GM18511 (cell line): ENCODE data around the gene CABLES2.

ENCODE experiments used
- ATAC-seq: cut with Tn5 transposase; IDR thresholded peaks from one replicate; pipeline ENCODE4 v1.9.1; 2021; ENCODE audit warnings: mild to moderate bottlenecking, moderate library complexity; ENCODE audit not compliant: unreplicated experiment

CABLES2 gene

DNA sequence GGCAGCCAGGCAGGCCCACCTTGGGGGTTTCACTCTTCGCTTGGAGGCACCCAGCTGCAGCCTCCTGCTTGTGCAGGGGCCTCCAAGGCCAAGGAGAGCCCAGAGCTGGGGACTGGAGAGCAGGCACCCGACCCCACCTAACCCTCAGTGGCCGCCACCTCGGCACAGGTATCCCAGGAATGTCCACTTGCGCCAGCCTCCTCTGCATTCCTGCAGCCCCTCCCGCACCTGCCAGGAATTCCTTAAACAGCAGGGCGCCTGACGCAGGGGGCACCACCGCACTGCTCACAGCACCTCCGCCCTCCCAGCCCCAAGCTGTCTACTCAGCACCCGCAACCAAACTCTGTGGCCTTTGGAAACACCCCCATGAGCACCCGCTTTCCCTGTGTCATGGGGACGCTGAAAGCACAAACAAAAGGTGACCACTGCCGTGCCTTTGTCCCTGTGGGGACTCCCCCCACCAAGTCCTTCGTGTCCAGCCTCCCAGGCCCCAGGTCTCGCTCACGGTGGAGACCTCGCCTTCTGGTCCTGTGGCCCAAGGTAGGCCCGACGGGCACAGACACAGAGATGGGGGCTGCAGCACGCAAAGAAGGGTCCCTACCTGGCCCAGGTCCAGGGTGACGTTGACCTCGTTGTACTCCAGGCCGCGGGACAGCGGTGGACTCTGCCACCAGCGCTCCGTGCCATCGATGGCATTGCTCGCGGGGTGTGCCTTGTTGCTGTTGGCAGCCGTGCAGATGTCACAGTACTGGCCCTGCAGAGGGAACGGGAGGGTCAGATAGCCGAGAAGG, 45.1 kb downstream of the CABLES2 start:
- no peak for ATAC-seq

DNA sequence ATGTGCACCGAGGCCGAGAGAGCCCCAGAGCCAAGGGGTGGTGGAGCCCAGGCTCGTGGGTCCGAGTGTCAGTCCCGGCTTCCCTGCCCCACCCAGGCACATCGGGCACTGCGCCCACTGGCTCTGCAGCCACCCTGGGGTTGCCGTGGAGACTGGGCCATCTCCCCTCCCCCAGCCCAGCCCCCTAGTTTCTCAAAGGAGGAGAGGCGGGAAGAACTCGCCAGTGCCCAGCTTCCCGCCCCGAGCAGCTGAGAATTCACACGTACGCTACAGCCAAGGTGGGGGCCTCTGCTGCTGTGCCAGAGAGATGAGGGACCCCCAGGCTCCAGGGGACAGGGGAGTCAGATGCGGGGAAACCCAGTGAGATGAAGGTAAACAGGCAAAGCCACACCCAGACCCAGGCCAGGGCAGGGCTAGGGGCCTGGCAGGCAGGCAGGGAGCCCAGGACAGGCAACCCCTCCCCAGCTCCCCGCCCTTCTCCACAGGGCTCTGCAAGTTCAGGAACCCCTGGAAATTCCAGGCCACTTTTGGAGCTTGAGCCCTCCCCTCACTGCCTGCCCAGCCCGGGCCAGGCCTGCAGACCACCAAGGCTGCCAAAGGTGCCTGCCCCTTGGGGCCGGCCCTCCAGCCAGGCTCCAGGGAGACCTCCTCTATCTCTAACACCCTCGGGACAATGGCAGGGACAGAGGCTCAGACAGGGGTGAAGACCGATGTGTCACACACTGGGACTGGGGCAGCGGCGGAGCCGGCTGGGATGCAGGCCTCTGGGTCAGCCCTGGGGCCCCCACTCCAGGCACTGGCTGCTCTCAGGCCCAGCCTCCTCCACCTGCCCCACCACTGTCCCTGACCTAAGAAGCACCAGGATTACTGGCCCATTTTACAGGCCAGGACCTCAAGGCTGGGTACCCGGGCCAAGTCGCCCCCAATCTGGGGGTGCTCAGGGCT, 46.0 kb downstream of the CABLES2 start:
- no peak for ATAC-seq

DNA sequence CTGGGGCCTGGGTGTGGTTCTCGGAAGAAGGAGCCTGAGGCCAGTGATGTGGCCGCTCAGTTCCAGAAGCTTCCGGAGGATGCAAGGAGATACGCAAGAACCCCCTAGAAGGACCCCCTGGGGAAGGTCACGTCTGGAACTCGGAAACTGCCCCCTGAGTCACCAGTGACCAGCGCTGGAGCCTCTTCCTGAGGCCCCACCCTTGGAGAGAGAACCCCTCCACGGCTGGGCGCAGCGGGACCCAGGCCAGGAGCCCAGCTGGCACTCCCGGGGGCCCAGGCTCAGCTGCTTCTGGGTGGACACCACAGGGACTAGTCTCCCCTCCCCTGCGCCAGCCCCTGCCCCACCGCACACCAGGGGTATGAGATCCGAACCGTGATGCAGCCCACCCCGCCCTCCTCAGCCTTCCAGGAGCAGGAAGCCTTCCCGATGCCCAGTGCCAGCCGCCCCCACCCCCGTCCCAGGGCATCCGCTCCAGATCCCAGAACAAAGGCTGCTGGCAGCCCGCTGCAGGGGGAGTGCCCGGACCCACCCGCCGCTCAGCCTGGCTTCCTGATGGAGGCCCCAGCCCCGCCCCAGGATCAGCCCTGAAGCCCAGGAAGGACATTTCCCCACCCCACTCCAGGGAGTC, 47.5 kb downstream of the CABLES2 start:
- no peak for ATAC-seq

DNA sequence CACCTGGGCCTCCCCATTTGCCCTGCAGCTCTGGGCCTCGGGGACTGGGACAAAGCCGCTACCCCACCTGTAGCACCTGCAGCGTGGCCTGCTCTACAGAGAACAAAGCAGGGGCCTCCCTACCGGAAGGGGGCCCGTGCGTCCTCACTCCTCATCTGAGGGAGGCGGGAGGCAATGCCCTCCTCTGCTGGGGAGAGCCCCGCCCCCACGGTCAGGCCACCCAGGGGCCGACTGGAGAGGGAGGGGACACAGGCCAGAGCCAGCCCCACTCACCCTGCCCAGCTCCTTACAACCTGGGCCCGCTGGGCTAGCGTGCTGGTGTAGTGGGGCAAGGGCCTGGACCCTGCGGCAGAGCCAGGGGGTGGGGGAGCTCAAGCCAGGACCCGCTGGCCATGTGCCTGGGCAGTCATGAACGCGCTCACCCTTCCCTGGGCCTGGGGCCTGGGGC, 48.0 kb downstream of the CABLES2 start:
- ATAC-seq: no peak

DNA sequence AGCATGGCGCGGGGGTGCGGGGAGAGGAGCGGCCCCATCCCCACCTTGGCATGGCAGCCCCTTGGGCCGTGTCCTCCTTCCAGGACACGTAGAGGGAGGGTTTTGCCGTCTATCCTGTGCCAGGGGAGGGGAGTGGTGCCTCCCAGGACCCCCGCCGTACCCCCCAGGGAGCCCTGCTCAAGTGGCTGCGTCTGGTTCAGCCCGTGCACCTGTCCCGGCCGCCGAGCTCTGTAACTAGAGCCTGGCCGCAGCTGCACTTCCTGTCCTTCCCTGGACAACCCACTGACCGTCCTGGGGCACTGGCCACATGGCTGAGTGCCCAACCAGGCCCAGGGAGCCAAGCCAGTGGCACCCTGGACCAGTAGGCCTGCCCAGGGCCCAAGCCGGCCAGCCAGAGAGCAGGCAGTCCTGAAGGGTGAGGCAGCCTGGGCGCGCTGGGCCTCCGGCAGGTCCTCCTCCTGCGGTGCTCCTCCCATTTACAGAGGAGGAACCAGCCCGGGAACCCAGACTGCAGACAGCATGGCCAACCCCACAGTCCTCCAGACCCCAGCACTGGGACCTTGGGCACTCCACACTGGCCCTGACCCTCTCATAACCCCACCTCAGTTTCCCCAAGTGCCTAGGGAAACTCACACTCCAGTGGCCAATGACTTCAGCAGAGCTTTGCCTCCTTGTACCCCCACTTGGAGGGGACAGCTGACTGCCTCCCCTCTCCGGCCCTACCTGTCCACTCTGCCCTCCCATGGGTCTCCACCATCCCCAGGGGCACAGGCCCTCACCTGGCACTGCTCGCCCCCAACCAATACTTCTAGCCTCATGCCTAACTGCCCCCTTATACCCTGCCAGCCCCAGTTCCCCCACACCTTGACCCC, 48.7 kb downstream of the CABLES2 start:
- no peak for ATAC-seq

DNA sequence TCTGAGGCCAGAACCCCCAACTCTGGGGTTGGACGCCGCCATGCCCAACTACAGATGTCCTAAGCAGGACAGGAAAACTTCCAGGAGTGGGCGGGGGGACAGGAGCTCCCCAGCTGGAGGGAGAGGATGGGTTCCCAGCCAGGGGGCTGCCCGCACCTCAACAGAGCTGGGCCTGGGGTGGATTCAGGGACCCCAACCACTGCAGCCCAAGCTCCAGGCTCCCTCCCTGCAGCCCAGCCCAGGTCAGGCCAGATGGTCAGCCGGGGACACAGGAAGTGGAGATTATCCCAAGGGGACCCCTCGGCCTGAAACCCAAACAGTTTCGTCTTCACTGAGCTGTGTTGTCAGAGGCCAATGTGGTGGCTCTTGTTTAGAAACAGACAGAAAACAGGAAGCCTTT, 49.4 kb downstream of the CABLES2 start:
- no peak for ATAC-seq

DNA sequence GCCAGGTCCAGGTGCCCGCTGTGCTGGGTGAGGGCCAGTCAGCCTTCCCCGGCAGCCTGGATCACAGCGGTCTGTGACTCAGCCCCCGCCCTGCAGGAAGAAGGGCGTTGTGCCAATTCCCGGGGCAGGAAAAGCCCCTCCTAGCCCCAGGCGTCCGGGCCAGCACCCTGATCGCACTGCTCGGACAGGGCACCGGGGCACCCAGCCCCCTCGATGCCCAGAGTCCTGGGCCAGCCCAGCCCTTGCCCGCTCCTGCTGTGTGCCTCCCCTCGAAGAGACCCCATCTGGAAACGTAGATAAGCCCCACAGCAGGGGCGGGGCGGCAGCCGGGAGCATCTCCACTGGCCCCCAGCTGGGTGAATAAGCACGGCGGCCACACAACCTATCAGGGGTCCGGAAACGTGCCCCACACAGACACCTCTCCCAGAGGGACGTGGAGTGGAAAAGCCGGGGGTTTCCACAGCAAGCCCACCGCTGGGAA, 49.9 kb downstream of the CABLES2 start:
- no peak for ATAC-seq

DNA sequence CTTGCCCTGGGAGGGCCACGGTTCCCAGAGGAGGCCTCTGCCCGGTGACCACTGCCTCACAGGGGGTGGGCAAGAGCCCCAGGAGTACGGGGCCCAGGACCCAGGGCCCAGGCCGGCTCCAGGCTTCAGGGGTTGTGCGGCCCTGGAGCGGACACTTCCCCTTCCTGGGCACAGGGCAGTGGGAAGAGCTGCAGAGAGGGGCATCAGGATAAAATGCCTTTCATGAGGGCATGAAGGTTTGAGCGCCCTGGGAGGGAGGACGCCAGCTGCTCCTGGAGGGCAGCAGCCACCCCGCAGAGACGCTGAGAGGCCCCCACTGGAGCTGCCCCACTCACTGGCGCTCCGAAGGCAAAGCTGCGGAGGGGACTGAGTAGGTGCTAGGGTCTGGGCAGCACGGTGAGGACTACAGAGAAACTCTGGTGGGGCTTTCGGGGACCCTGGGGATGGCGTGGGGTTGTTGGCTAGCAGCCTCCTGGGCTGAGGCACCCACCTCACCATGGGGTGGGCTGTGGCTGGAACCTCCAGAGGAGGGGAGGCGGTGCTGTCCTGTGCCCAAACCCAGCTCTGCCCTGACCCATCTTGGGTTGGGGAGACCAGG, 50.4 kb downstream of the CABLES2 start:
- no peak for ATAC-seq

DNA sequence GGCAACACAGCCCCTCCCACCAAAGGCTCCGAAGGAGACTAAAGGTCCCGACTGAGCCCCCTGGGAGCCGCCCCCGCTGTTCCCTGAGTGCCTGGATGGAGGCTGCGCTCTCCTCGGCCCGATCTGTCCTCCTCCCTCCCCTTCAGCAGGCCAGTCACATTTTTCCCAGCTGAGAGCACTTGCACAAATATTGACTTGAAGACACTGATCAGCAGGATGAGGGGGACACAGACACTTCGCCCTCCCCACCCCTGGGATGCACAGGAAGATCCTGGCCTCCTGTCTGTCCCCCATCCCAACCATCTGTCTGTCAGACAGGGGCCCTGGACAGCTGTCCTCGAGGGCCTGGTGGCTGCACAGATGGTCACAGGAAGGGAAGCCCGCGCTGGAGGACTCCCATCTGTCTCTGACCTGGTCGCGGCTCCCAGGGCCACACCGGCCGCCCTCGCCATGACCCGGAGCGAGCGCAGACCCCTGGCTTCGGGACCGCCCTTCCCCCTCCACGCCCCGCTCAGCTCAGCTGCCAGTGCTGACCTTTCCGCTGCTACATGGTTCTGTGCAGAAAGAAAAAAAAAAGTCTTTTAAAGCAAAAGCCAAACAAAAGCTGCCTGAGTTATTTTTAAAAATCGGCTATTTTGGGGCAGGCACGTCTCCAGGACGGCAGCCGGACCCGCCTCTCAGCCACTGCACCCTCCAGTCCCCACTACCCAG, 51.1 kb downstream of the CABLES2 start:
- no peak for ATAC-seq

DNA sequence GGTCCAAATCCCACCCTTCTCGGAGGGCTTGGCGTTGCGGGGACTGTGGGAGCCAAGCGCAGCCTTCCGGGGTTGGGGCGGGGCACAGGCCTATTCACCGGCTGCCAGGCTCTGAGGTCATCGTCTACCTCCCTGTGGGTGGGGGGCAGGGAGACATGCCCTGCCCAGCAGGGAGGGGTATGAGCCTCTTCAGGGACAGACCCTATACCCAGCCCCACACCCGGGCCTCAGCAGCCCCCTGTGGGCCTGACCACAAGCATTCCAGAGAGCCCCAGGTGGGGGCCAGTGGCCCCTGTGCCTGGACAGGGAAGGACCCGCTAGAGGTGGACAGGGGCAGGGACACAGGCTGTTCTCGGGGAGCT, 51.6 kb downstream of the CABLES2 start:
- ATAC-seq: no peak

DNA sequence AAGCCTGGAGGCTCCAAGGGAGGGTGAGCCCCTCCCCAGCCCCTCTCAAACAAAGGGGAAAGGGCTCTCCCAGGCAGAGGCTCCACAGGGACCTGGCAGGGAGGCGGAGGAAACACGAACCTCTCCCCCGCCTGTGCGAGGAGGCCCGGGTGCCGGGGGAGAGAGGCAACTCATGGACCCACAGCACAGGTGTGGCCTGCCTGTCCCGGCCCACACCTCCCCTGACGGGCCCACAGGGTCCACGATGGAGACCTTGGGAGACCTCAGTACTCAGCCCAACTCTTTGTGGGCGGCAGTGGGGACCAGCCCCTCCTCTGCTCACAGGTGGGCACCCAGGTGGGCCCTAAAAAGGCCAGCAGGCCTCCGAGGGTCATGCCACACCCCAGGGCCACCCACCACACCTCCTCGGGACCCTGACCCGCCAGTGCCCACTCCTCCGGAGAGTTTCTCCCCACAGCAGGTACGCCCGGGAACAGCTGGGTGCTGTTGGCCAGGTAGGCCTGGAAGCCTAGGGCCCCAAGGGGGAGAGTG, 52.2 kb downstream of the CABLES2 start:
- no peak for ATAC-seq

DNA sequence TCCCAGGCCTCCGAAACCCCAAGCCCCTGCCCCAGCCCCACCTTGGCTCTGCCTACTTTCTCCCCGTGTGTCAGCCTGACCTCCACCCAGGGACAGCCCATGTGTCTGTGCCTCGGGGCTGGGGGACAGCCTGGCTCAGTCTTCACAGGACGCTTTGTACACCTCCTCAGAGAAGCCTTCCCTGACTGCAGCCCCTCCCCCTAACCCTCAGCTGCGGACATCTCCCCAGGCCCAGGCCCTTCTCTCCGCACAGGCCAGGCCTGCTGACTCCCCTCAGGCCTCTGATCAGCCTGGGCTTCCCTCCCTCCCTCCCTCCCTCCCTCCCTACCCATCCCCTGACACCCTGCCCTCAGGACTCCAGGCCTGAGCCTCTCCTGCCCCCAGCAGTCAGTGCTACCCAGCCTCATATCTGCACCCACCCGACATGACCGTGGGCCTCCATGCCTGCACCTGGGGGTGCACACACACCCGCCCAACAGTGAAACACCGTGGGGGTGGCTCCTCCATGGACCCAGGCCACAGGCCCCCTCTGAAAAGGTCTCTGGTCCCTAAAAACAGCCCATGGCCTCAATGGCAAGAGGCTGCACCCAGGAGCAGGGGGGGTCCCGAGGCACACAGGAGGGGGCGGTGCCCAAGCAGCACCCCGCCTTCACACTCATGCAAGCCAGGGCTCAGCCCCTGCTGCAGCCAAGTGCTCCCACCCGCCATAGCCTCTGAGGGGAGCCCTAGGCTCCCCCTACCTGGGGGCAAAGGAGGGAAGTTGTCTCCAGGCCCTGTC, 52.9 kb downstream of the CABLES2 start:
- no peak for ATAC-seq

DNA sequence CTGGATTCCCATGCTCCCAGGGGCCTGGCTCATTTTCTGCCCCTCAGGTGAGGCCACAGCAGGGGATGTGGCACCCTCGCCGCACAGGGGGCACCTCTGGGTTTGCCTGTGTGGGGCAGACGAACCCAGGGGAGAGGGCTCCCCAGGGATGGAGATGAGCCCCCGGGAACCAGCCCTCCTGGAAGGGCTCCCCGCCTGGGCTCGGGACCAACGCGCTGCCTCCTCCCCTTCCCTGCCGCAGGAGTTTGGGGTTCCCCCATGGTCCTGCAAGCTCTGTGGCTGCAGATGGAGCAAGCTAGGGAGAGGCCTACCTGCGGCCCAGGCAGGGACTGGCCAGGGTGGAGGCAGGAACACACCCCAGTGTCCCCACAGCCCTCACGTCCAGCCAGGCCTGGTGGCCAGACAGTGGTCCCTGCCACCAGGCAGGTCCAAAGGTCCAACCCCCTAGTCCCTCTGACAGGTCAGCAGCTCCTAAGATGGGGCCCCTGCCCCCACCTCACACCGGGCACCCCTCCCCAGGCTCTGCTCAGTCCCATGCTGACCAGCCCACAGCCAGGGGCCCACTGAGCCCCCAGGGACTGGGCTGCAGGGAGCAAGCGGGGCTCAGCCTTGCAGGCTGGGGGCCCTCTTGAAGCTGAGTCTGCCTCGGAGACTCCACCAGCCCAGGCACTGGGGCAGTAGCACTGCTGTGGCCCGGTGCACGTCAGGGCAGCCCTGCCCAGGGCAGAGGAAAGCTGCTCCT, 53.6 kb downstream of the CABLES2 start:
- ATAC-seq: no peak

DNA sequence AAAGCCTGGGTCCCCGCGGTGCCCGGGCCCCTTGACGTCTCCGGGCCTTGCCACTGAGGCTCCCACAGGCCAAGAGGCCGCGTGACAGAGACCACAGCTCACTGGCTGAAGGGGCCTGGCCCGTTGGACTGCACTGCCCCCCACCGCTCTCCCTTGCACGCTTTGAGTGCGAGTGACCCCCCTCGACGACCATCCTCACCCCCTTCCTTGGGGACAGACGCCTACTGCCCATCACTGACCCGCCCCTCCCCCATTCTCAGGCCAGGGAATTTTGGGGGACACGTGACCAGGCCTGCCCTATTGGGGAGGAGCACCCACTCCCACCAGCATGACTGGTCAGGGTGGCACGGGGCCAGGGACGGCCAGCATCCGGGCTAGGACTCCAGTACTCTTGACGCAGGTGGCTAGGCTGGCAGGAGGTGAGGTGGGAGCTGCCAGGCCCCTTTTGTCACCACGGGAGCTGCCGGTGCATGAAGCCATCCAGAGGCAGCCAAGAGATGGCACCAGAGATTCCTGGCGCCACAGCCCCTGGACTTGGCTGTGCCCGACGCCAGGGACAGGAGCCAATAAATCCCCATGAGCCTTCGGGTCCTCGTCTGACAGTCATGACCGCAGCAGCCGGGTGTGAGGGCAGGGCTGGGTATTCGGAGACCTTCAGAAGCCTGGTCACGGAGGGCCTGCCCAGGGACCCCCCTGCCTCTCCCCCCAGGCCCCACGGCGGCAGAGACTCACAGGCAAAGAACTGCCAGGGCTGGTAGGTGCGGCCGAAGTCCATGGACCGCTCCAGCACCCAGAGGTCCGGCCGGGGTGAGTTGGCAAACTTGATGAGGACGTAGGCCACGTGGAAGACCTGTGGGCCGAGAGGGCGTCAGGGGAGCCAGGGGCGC, 54.4 kb downstream of the CABLES2 start:
- no peak for ATAC-seq

DNA sequence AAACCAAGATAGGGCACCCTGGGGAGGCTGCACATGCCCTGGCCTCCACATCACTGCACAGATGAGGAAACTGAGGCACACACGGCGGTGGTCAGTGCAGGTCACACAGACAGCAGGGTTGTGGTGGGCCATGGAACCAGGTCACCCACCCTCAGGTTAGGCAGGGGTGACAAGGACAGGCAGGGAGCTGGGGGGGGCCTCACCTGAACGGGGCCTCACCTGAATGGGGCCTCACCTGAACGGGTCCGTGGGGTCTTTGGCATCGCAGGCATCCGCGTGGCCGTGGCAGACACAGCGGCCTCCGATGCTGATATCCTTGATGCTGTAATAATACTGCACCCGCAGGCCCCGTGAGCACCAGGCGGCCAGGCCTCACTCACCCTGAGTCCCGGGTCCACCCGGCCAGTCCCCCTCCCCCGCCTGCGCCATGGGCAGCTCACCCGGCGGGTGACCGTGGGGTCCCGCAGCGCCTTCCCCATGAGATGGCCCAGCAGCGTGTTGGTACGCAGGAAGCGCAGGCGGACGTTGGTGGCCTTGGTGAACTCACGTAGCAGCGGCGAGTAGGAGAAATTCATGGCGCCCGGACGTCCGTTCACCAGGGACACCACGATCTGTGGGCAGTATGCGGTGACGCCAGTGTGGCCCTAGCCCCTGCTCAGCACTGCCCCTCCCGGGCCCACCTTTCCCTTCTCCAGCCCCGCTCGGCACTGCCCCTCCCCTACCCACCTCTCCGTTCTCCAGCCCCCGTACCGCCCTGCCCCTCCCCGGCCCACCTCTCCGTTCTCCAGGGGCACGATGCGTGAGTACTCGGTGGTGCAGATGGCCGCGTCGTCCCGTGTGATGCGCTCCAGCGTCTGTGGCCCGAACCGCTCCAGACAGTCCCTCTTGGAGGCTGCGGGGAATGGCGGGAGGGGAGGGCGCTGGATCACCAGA, 55.4 kb downstream of the CABLES2 start:
- ATAC-seq: no peak
